Immature natural killer cell (primary cell): ENCODE measurements around the gene THSD7B. TPM values are rescaled to one million over a fixed set of nuclear protein-coding genes. Genes with fewer than 3 reads are reported as not detected.
"Not testable (repeated sequence)": the region's sequence is repeated elsewhere in the genome, so short reads cannot be mapped to it uniquely, and the experiment has no call there.

ENCODE experiments used
- DNase-seq, 3 donors: peaks; one replicate each; pipeline ENCODE4 v3.0.0; 2022; ENCODE audit warnings: mixed read lengths in 1 of 3
- H3K27ac Mint-ChIP-seq, 6 donors: one replicate each; pipeline ENCODE4 v1.8.0; 2020; ENCODE audit warnings: mixed read lengths in 6 of 6, mild to moderate bottlenecking in 5 of 6, inconsistent platforms in 4 of 6, moderate library complexity in 3 of 6
- H3K27me3 Mint-ChIP-seq, 3 donors: one replicate each; pipeline ENCODE4 v1.8.0; 2020 to 2021; ENCODE audit warnings: low read depth in 3 of 3, mild to moderate bottlenecking in 3 of 3, mixed read lengths in 3 of 3, moderate library complexity in 3 of 3, inconsistent platforms in 1 of 3
- H3K36me3 Mint-ChIP-seq, 3 donors: one replicate each; pipeline ENCODE4 v1.8.0; 2020; ENCODE audit warnings: mixed read lengths in 3 of 3, inconsistent platforms in 2 of 3, mild to moderate bottlenecking in 2 of 3
- H3K4me1 Mint-ChIP-seq, 2 donors: one replicate each; pipeline ENCODE4 v1.8.0; 2020; ENCODE audit warnings: inconsistent platforms in 2 of 2, mild to moderate bottlenecking in 2 of 2, mixed read lengths in 2 of 2, moderate library complexity in 1 of 2
- H3K4me3 Mint-ChIP-seq, 5 donors: one replicate each; pipeline ENCODE4 v1.8.0; 2020; ENCODE audit warnings: mild to moderate bottlenecking in 5 of 5, mixed read lengths in 5 of 5, inconsistent platforms in 3 of 5, moderate library complexity in 3 of 5
- H3K9me3 Mint-ChIP-seq, 6 donors: one replicate each; pipeline ENCODE4 v1.8.0; 2020; ENCODE audit warnings: mild to moderate bottlenecking in 6 of 6, mixed read lengths in 6 of 6, inconsistent platforms in 4 of 6, moderate library complexity in 3 of 6
- polyA plus RNA-seq, 3 donors: library from polyadenylated mRNA; unstranded; fragments of 300-500 nt; fragmentation: Illumina TruSeq; gene quantifications; one replicate each; pipeline ENCODE4 v1.2.3, GENCODE V29; 2021

Gene THSD7B
- not detected for polyA plus RNA-seq

- Mint-ChIP-seq H3K4me3 (no peak within 1 kb of the TSS), H3K27me3 (peaks cover 4 to 25% (median 9%) of the 10 kb centered on the region in 3 donors), H3K36me3 (peaks cover 0 to 7% (median 0%) of the 10 kb centered on the region in 3 donors), H3K4me1 (no peaks in the 10 kb centered on the region), H3K27ac (no peak within 1 kb of the TSS), H3K9me3 (peaks cover 0 to 18% (median 4%) of the 10 kb centered on the region in 6 donors)
- DNase-seq: no peak
These were observed at the start of gene THSD7B for GRCh38 chr2:136765256-136766072. THSD7B (plus strand) TSS chr2:136765545; CDS start chr2:136882179, 116,634 bp downstream.

GRCh38 chr2:136718273-136718672 lies 47.1 kb upstream of the THSD7B start:
- Mint-ChIP-seq H3K4me3 (no peak overlapping the region), H3K9me3 (peaks cover 0 to 10% (median 2%) of the 10 kb centered on the region in 6 donors), H3K4me1 (no peaks in the 10 kb centered on the region), H3K36me3 (no peaks in the 10 kb centered on the region), H3K27ac (no peak overlapping the region), H3K27me3 (peaks cover 0 to 5% (median 0%) of the 10 kb centered on the region in 3 donors)
- DNase-seq: no peak

DNA sequence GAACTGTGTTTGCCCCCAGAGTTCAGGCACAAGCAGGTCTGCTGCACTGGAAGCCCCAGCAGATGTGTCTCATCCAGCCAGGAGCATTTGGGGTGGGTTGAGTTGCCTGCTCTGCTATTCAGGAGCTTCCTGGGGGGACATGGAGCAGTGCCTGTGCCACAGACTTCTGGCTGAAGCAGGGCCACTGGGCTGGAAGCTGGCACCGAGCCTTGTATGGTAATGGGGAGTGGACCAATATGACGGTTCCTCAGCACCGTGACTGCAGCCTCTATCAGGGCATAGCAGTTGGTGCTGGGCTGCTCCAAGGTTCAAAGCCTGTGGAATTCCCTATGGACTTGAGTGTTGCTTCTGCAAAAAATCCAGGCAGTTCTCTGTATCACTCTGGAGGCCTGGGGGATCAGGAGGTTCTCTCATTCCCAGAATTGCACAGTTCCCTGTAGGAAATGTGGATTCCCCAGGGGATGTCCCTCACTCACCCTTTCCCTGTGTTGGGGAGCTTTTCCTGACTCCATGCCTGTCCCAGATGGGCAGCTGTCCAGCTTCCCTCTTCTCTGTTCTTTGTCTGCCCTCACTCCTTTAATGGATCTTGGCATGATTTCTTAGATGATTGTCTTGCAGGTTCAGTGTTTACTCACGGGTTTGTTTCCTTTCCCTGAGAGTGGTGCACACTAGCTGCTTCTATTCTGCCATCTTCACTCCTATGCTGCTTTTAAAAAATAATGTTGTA lies 37.2 kb upstream of the THSD7B start:
- H3K27ac Mint-ChIP-seq: no peak overlapping the region
- no peak for DNase-seq
- H3K4me3 Mint-ChIP-seq: no peak overlapping the region
- H3K4me1 Mint-ChIP-seq: no peaks in the 10 kb centered on the region
- H3K27me3 Mint-ChIP-seq: peaks cover 0 to 2% (median 0%) of the 10 kb centered on the region in 3 donors
- H3K36me3 Mint-ChIP-seq: no peaks in the 10 kb centered on the region
- H3K9me3 Mint-ChIP-seq: peaks cover 0 to 16% (median 8%) of the 10 kb centered on the region in 6 donors

GRCh38 chr2:136736236-136736635 lies 29.1 kb upstream of the THSD7B start:
- no peaks in the 10 kb centered on the region for H3K36me3 Mint-ChIP-seq
- no peaks in the 10 kb centered on the region for H3K4me1 Mint-ChIP-seq
- no peak for DNase-seq
- no peak overlapping the region for H3K4me3 Mint-ChIP-seq
- no peak overlapping the region for H3K27ac Mint-ChIP-seq
- H3K9me3 Mint-ChIP-seq: peaks cover 0 to 8% (median 1%) of the 10 kb centered on the region in 6 donors
- H3K27me3 Mint-ChIP-seq: peaks cover 0 to 2% (median 0%) of the 10 kb centered on the region in 3 donors

GRCh38 chr2:136738044-136738443 lies 27.3 kb upstream of the THSD7B start:
- H3K36me3 Mint-ChIP-seq: no peaks in the 10 kb centered on the region

DNA sequence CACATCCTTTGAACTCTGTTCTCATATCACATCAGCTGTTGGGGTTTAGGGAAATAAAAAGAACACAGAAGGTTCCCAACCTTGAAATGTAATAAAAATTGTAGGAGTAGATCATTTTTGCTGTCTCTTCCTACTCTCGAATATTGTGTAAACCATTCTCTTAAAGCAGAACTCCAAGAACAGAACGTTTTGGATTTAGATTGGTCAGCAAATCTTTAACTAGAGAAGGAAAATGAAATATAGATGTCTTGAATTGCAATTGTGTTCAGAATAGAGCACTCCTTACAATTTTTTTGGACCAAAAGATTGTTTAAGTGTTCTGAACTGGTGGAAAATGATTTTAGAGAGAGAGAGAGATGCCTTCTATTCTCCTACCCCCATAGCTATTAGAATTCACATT lies 23.9 kb upstream of the THSD7B start:
- peaks cover 0 to 8% (median 0%) of the 10 kb centered on the region in 6 donors for H3K9me3 Mint-ChIP-seq
- no peaks in the 10 kb centered on the region for H3K4me1 Mint-ChIP-seq
- no peak overlapping the region for H3K27ac Mint-ChIP-seq
- DNase-seq: no peak
- no peak overlapping the region for H3K4me3 Mint-ChIP-seq
- no peaks in the 10 kb centered on the region for H3K27me3 Mint-ChIP-seq
- H3K36me3 Mint-ChIP-seq: no peaks in the 10 kb centered on the region

More at GRCh38 chr2:136738044-136738443, 27.3 kb upstream of the THSD7B start:
- no peak for DNase-seq
- Mint-ChIP-seq H3K27ac (no peak overlapping the region), H3K27me3 (peaks cover 0 to 2% (median 0%) of the 10 kb centered on the region in 3 donors), H3K9me3 (peaks cover 0 to 8% (median 0%) of the 10 kb centered on the region in 6 donors), H3K4me3 (no peak overlapping the region), H3K4me1 (no peaks in the 10 kb centered on the region)

GRCh38 chr2:136750065-136750464 lies 15.3 kb upstream of the THSD7B start:
- H3K36me3 Mint-ChIP-seq: no peaks in the 10 kb centered on the region
- H3K4me1 Mint-ChIP-seq: no peaks in the 10 kb centered on the region
- no peak overlapping the region for H3K27ac Mint-ChIP-seq
- no peak for DNase-seq
- H3K9me3 Mint-ChIP-seq: peaks cover 0 to 7% (median under 1%) of the 10 kb centered on the region in 6 donors
- no peak overlapping the region for H3K4me3 Mint-ChIP-seq
- H3K27me3 Mint-ChIP-seq: peaks cover 0 to 1% (median 1%) of the 10 kb centered on the region in 3 donors

DNA sequence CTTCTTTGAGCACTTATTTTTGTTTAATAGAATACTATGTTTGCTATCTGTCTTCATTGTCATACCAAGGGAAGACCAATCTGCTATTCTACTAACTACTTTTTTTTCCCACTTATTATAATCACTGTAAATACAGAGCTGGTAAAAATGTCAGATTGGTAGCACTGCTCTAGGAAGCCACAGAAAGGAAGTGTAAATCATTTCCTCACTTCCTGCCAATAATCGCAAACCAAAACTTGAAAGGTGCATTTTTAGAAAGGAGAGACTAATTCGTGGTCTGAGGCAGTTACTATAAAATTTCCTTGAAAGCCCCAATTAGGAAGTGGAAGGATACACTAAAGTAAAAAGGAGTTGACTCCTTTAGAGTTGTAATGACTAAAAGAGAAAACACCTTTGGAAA lies 13.9 kb upstream of the THSD7B start:
- Mint-ChIP-seq H3K9me3 (peaks cover 0 to 7% (median under 1%) of the 10 kb centered on the region in 6 donors), H3K36me3 (no peaks in the 10 kb centered on the region), H3K4me3 (no peak overlapping the region), H3K27me3 (peaks cover 0 to 1% (median 1%) of the 10 kb centered on the region in 3 donors), H3K27ac (no peak overlapping the region), H3K4me1 (no peaks in the 10 kb centered on the region)
- no peak for DNase-seq

- H3K27me3 Mint-ChIP-seq, DNase-seq, H3K36me3 Mint-ChIP-seq, H3K4me3 Mint-ChIP-seq, H3K4me1 Mint-ChIP-seq, H3K27ac Mint-ChIP-seq: not testable (repeated sequence)
- peaks cover 0 to 25% (median 2%) of the 10 kb centered on the region in 6 donors for H3K9me3 Mint-ChIP-seq
These were observed 6.8 kb upstream of the THSD7B start for GRCh38 chr2:136758504-136758903.

DNA sequence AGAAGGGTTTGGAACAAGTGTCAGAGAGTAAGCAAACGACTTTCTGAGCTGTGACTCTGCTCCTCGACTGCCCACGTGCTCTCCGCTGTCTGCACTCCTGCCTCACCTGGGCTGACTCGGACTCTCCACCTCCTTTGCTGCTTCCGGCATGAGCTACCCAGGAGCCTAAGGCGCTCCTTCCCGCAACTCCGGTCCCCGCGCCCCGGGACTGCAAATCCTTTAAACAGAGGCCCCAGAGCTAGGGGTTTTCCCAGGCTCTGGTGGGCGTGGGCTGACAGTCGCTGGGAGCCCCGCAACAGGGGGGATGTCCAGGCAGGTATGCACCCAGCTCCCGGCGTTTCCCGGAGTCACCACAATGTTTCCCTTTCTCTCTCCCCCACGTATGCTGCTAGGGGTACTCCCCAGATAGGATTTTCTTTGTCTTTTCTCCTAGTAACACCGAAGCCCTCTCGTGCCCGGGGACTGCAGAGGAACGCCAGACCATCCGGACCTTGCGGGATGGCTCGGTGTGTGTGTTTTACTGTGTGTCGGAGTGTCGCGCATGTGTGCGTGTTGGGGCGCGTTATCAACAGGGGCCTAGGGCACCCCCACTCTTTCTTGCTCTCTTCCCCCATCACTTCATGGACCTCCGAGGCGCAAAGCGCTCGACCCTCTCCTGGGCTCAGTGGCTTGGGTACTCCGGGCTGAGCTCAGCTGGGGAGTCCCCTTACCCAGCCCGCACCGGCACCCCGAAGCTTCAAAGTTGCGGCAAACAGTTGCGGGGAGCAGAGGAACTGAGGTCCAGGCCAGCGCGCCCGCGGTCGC lies 691 bp upstream of the THSD7B start:
- peaks cover 4 to 25% (median 9%) of the 10 kb centered on the region in 3 donors for H3K27me3 Mint-ChIP-seq
- no peaks in the 10 kb centered on the region for H3K4me1 Mint-ChIP-seq
- peaks cover 0 to 7% (median 0%) of the 10 kb centered on the region in 3 donors for H3K36me3 Mint-ChIP-seq

GRCh38 chr2:136766073-136766404 lies 694 bp downstream of the THSD7B start:
- H3K4me1 Mint-ChIP-seq: no peaks in the 10 kb centered on the region
- H3K27ac Mint-ChIP-seq: no peak overlapping the region
- H3K27me3 Mint-ChIP-seq: peaks cover 2 to 23% (median 9%) of the 10 kb centered on the region in 3 donors
- DNase-seq: no peak
- H3K36me3 Mint-ChIP-seq: peaks cover 0 to 7% (median 0%) of the 10 kb centered on the region in 3 donors
- peaks cover 0 to 18% (median 4%) of the 10 kb centered on the region in 6 donors for H3K9me3 Mint-ChIP-seq
- no peak overlapping the region for H3K4me3 Mint-ChIP-seq

More for the DNA sequence above, 691 bp upstream of the THSD7B start:
- DNase-seq: no peak
- Mint-ChIP-seq H3K4me3 (no peak overlapping the region), H3K9me3 (peaks cover 0 to 18% (median 4%) of the 10 kb centered on the region in 6 donors), H3K27ac (no peak overlapping the region)

DNA sequence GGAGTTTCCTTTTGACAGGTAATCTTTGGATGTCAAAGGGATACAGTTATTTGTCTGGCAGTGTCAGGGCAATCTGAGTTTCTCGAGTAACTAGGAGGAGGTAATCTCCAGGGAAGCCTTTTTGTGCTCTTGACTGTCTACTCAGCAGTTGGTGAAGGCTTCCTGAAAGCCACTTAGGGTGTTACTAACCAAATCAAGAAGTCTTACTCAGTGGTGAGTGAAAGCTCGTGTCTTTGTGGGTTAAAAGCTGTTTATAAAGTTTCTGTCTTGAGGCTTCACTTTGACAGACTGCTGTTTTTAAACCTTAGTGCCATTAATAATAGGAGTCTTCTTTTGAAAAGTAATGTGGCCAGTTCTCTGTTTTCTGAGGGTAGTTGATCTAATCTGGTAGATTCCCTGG lies 1.7 kb downstream of the THSD7B start:
- Mint-ChIP-seq H3K4me3 (no peak overlapping the region), H3K4me1 (no peaks in the 10 kb centered on the region), H3K36me3 (peaks cover 0 to 7% (median 0%) of the 10 kb centered on the region in 3 donors), H3K27me3 (peaks cover 3 to 23% (median 9%) of the 10 kb centered on the region in 3 donors), H3K27ac (no peak overlapping the region), H3K9me3 (peaks cover 0 to 21% (median 4%) of the 10 kb centered on the region in 6 donors)
- DNase-seq: no peak

DNA sequence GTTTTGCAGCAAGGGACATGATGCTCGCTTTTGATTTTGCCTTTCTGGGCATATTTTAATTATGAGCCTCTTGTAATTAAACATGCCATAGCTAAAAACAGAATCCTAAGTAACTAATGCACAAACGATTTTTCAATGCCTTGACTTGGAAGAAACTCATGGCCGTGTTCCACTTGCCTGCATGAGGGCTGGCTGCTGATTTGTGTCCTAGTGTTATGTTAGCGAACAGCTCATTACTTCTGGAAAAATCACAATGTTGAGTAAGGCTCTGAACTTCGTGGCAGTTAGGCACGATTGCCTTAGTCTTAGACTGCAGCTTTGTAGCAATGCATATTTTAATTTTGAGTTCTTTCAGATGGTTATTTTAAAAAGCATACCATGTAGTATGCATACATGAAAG lies 4.5 kb downstream of the THSD7B start:
- H3K4me1 Mint-ChIP-seq: no peaks in the 10 kb centered on the region
- peaks cover 0 to 12% (median 2%) of the 10 kb centered on the region in 6 donors for H3K9me3 Mint-ChIP-seq
- H3K36me3 Mint-ChIP-seq: peaks cover 0 to 7% (median 0%) of the 10 kb centered on the region in 3 donors
- no peak for DNase-seq
- H3K4me3 Mint-ChIP-seq: no peak overlapping the region
- H3K27me3 Mint-ChIP-seq: peaks cover 5 to 13% (median 12%) of the 10 kb centered on the region in 3 donors
- H3K27ac Mint-ChIP-seq: no peak overlapping the region
